Left renal pelvis (tissue), 4 donors: ENCODE data around the gene FAIM. TPM values are rescaled to one million over a fixed set of nuclear protein-coding genes. Genes with fewer than 3 reads are reported as not detected.
A peak's percentile ranks its signal among the peaks of the same experiment; 100 is the strongest.
"Not testable (repeated sequence)": the region's sequence is repeated elsewhere in the genome, so short reads cannot be mapped to it uniquely, and the experiment has no call there.

ENCODE experiments used
- DNase-seq, 4 donors: peaks; one replicate each; pipeline ENCODE4 v3.0.0-alpha.2; 2013; ENCODE audit warnings: low read depth in 4 of 4, low spot score in 3 of 4
- polyA plus RNA-seq, 4 donors: library from polyadenylated mRNA; unstranded; fragments of 120-200 nt; gene quantifications; one replicate each; pipeline ENCODE4 v1.2.1, GENCODE V29; 2013; ENCODE audit not compliant: insufficient read length in 4 of 4

The FAIM gene
- polyA plus RNA-seq, 4 donors = 27.1 to 38.8 (median 29.1) TPM

DNA sequence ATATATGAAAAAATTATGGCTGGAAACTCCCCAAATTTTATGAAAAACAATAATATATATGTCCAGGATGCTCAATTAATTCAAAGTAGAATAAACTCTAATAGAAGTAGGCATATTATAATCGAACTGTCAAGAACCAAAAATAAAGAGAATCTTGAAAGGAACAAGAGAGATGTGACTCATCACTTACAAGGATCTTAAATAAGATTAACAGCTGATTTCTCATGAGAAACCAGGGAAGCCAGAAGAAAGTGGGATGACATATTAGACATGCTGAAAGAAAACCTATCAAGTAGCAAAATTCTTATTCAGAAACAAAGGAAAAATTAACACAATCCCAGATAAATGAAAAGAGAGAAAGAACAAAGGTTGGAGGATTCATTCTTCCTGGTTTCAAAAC lies 66.8 kb downstream of the FAIM start:
- DNase-seq = no peak

DNA sequence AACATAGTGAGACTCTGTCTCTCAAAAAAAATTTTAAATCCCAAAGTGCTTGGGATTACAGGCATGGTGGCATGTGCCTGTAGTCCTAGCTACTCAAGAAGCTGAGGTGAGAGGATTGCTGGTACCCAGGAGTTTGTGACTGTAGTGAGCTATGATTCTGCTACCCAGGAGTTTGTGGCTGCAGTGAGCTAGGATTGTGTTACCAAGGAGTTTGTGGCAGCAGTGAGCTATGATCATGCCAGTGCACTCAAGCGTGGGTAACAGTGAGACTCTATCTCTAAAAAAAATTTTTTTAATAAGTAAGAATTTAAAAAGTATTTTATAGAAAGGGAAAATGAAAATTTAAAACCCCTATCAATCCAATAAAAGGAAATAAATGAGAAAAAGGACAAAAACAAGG lies 69.5 kb downstream of the FAIM start:
- DNase-seq = no peak

DNA sequence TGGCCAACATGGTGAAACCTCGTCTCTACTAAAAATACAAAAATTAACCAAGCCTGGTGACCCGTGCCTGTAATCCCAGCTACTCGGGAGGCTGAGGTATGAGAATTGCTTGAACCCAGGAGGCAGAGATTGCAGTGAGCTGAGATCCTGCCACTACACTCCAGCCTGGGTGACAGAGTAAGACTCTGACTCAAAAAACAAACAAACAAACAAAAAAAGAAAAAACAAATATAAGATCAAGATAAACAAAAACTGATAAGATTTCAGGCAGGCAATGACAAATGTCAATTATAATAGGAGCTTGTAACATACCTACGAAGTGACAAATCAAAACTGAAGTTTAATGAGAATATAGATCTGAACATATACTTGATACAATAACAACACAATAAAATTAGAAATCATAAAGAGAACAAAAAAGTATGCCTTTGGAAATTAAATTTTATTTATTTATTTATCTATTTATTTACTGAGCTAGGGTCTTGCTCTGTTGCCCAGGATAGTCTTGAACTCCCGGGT lies 70.4 kb downstream of the FAIM start:
- no peak for DNase-seq

GRCh38 chr3:138680974-138681373 lies 72.4 kb downstream of the FAIM start:
- not testable (repeated sequence) for DNase-seq

DNA sequence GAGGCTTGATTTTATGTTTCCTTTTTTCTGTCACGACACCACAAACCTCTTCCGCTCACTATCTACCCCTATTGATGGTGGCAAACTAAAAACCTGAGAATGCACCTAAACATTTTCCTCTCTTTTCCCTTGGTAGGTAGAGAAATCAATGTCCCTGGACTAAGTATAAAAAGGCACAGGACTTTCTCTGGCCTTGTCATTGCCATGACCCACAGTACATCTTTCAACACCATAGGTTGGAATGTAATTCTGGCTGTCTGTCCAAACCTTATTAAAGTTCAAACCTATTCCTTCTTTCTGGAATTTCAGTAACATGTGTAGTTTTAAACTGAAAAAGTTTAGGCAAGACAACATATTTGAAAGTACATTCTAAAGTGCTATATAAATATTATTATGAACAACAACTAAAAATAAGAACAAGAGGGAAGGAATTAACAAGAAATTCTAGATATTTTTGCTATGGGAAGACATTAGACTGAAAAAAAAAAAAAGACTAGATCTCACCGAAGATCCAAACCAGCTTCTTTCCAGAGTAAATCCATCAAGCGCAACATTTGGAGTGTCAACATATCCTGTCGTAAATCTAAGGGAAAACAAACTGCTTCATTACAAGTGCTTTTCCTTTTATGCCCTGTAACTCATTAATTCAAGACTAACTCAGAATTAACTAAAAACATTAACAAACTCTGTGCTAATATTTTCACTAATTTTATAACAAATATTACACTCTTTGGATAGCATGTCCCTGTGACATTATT lies 73.1 kb downstream of the FAIM start:
- DNase-seq = peak in 1 of 4 donors; percentile 39

GRCh38 chr3:138682648-138683047 lies 74.1 kb downstream of the FAIM start:
- no peak for DNase-seq

Other genes with a start within 250 kb of the FAIM start
- gene ESYT3, start 174.2 kb upstream of the FAIM start, polyA plus RNA-seq = 1 to 10 TPM in 3 of 4 donors, under 1 TPM in 1; 0.50 to 1.9 (median 1.7) TPM
- gene CEP70, start 14.5 kb upstream of the FAIM start, polyA plus RNA-seq = 10 to 100 TPM; 33.9 to 44.8 (median 42.1) TPM
- gene PIK3CB, start 226.2 kb downstream of the FAIM start, polyA plus RNA-seq = 10 to 100 TPM; 10.9 to 34.1 (median 32.7) TPM